A549 (cell line): ENCODE measurements around the gene TMEM168. TPM values are rescaled to one million over a fixed set of nuclear protein-coding genes. Genes with fewer than 3 reads are reported as not detected.
"Not testable (repeated sequence)": the region's sequence is repeated elsewhere in the genome, so short reads cannot be mapped to it uniquely, and the experiment has no call there.

Experiments used
- ATAC-seq, 2 experiments: fragments of 200-7000 bp in 1 of 2; fragments of >200 bp in 1 of 2; cut with Nextera tagmentation in 1 of 2; cut with Tn5 transposase in 1 of 2; 3 replicates each; pipeline versions ENCODE4 v1.8.0 to v1.9.1; 2018 to 2020; ENCODE audit warnings: mild to moderate bottlenecking in 1 of 2, moderate library complexity in 1 of 2
- CTCF ChIA-PET: fragments of 300-600 bp; sonication (Branson Sonifier 250); formaldehyde crosslinking; extraction: SDS; loops from one replicate; lab custom pipeline; 2021; ENCODE audit warnings: antibody characterized with exemption, inconsistent platforms; lab: Yijun Ruan, JAX
- POLR2A ChIA-PET: fragments of 350-600 bp; formaldehyde crosslinking; extraction: SDS; loops from one replicate; lab custom pipeline; 2021; ENCODE audit warnings: antibody characterized with exemption, inconsistent platforms; lab: Yijun Ruan, JAX
- DNase-seq, 2 experiments: peaks; one replicate each; pipeline versions ENCODE4 v3.0.0 to v3.0.0-alpha.2; 2011 to 2016; ENCODE audit warnings: low read depth in 1 of 2, low spot score in 1 of 2
- FAIRE-seq: peaks from 2 replicates; lab custom pipeline; 2011; peaks lifted over from hg19 to GRCh38; lab: Jason Lieb, UNC
- H3K27ac ChIP-seq, 2 experiments: fragments of >200 bp; sonication (Bioruptor Twin); formaldehyde crosslinking; 3 replicates each; pipeline ENCODE4 v1.5.1; 2016 to 2017
- H3K4me1 ChIP-seq: fragments of >200 bp; sonication (Bioruptor Twin); formaldehyde crosslinking; 3 replicates; pipeline ENCODE4 v1.6.1; 2016
- H3K4me2 ChIP-seq: fragments of >200 bp; sonication (Bioruptor Twin); formaldehyde crosslinking; 3 replicates; pipeline ENCODE4 v1.6.1; 2016
- H3K4me3 ChIP-seq: fragments of >200 bp; sonication (Bioruptor Twin); formaldehyde crosslinking; 3 replicates; pipeline ENCODE4 v1.5.1; 2016
- H3K9me3 ChIP-seq: fragments of >200 bp; sonication (Bioruptor Twin); formaldehyde crosslinking; 3 replicates; pipeline ENCODE4 v1.6.1; 2016
- CBX8 ChIP-seq: fragments of 200-600 bp; sonication (generic); IDR thresholded peaks from 2 replicates; pipeline ENCODE4 v1.6.1; 2016
- CHD2 ChIP-seq: fragments of 150-350 bp; IDR thresholded peaks from 2 replicates; pipeline ENCODE4 v1.6.1; 2014; ENCODE audit warnings: low read length; ENCODE audit not compliant: partially characterized antibody
- CHD4 ChIP-seq: fragments of 200-600 bp; sonication (generic); IDR thresholded peaks from 2 replicates; pipeline ENCODE4 v1.6.1; 2016; ENCODE audit warnings: antibody characterized with exemption, mild to moderate bottlenecking, borderline replicate concordance
- EHMT2 ChIP-seq: fragments of 200-600 bp; sonication (generic); IDR thresholded peaks from 2 replicates; pipeline ENCODE4 v1.6.1; 2016; ENCODE audit warnings: antibody characterized with exemption, low read depth, mild to moderate bottlenecking, moderate library complexity
- ESRRA ChIP-seq: fragments of 150-350 bp; IDR thresholded peaks from 2 replicates; pipeline ENCODE4 v1.6.1; 2014; ENCODE audit warnings: mild to moderate bottlenecking, low read length, borderline replicate concordance
- FOSB ChIP-seq: fragments of 250-450 bp; sonication (Bioruptor Pico); IDR thresholded peaks from 2 replicates; pipeline ENCODE4 v1.5.0; 2020; ENCODE audit warnings: mild to moderate bottlenecking, moderate library complexity
- FOXS1 ChIP-seq: fragments of 250-450 bp; sonication (Bioruptor Pico); IDR thresholded peaks from 2 replicates; pipeline ENCODE4 v1.5.0; 2020; ENCODE audit warnings: mild to moderate bottlenecking, moderate library complexity
- GATA3 ChIP-seq: IDR thresholded peaks from 2 replicates; pipeline ENCODE4 v1.6.1; 2012; ENCODE audit warnings: borderline replicate concordance
- HES2 ChIP-seq: fragments of >200 bp; sonication (Bioruptor Twin); formaldehyde crosslinking; IDR thresholded peaks from 2 replicates; pipeline ENCODE4 v1.6.1; 2016
- HEYL ChIP-seq: fragments of 250-450 bp; sonication (Bioruptor Pico); IDR thresholded peaks from 2 replicates; pipeline ENCODE4 v1.8.0; 2021; ENCODE audit warnings: mild to moderate bottlenecking, moderate library complexity
- HOXB13 ChIP-seq: fragments of 250-450 bp; sonication (Bioruptor Pico); IDR thresholded peaks from 2 replicates; pipeline ENCODE4 v1.5.0; 2020; ENCODE audit warnings: low read depth, mild to moderate bottlenecking, moderate library complexity
- JUNB ChIP-seq: fragments of >200 bp; sonication (Bioruptor Twin); formaldehyde crosslinking; IDR thresholded peaks from 2 replicates; pipeline ENCODE4 v1.6.1; 2016
- KDM1A ChIP-seq: fragments of 200-600 bp; sonication (generic); IDR thresholded peaks from 2 replicates; pipeline ENCODE4 v1.6.1; 2016; ENCODE audit warnings: low read depth, mild to moderate bottlenecking
- KDM5A ChIP-seq: fragments of 200-600 bp; sonication (generic); IDR thresholded peaks from 2 replicates; pipeline ENCODE4 v1.6.1; 2016; ENCODE audit warnings: antibody characterized with exemption, mild to moderate bottlenecking
- MAFK ChIP-seq: fragments of 450-650 bp; IDR thresholded peaks from 2 replicates; pipeline ENCODE4 v1.6.1; 2014; ENCODE audit not compliant: partially characterized antibody
- PBX3 ChIP-seq: IDR thresholded peaks from 2 replicates; pipeline ENCODE4 v1.6.1; 2012
- POLR2A ChIP-seq: IDR thresholded peaks from 2 replicates; pipeline ENCODE4 v1.6.1; 2012; ENCODE audit warnings: mild to moderate bottlenecking, low read length
- POLR2AphosphoS2 ChIP-seq: conservative IDR thresholded peaks from 2 replicates; pipeline ENCODE4 v1.6.1; 2012; ENCODE audit warnings: low read length, improper control_type of control experiment, inconsistent platforms
- RFX5 ChIP-seq: fragments of 450-650 bp; IDR thresholded peaks from 2 replicates; pipeline ENCODE4 v1.7.1; 2014; ENCODE audit warnings: antibody characterized with exemption, mild to moderate bottlenecking, moderate library complexity
- SREBF2 ChIP-seq: fragments of 450-650 bp; IDR thresholded peaks from 2 replicates; pipeline ENCODE4 v1.6.1; 2014; ENCODE audit warnings: mild to moderate bottlenecking, moderate library complexity
- TP53 ChIP-seq: fragments of 250-450 bp; sonication (Bioruptor Pico); IDR thresholded peaks from 2 replicates; pipeline ENCODE4 v1.5.0; 2021; ENCODE audit warnings: mild to moderate bottlenecking, moderate library complexity
- ZC3H11A ChIP-seq: fragments of 450-650 bp; IDR thresholded peaks from 2 replicates; pipeline ENCODE4 v1.6.1; 2014; ENCODE audit warnings: antibody characterized with exemption, mild to moderate bottlenecking
- ZFP36 ChIP-seq: fragments of 450-650 bp; IDR thresholded peaks from 2 replicates; pipeline ENCODE4 v1.6.1; 2014; ENCODE audit warnings: borderline replicate concordance; ENCODE audit not compliant: partially characterized antibody
- ZNF302 ChIP-seq: fragments of 250-450 bp; sonication (Bioruptor Pico); IDR thresholded peaks from 2 replicates; pipeline ENCODE4 v1.9.0; 2021; ENCODE audit warnings: inconsistent platforms, mild to moderate bottlenecking, moderate library complexity
- ZSCAN20 ChIP-seq: fragments of 250-450 bp; sonication (Bioruptor Pico); IDR thresholded peaks from 2 replicates; pipeline ENCODE4 v1.8.0; 2022; ENCODE audit warnings: mild to moderate bottlenecking, moderate library complexity
- WGBS: methylation state at CpG from one replicate; pipeline ENCODE4 v1.1.6; 2017; ENCODE audit errors: missing lambda C conversion rate; 5-methylcytosine and 5-hydroxymethylcytosine counted together
- polyA plus RNA-seq, 4 experiments: library from polyadenylated mRNA; depleted of rRNA in 3 of 4; stranded (reverse); fragments of >200 nt; fragmentation: RNase III in 1 of 4; extraction: RNeasy Plus Mini Kit Qiagen cat#74134 plus additional on column Dnase treatment in 1 of 4; gene quantifications; 2 replicates in 3 of 4; 3 replicates in 1 of 4; pipeline ENCODE4 v1.2.3, GENCODE V29; 2011 to 2017
- TF ChIP-seq, protein P1 (sequence below): IDR thresholded peaks from 2 replicates; pipeline ENCODE4 v1.6.1; 2012; ENCODE audit warnings: low read depth, borderline replicate concordance

TMEM168 gene
- polyA plus RNA-seq, 2 of the 4 experiments (the other 2 are of a cell fraction): 11.4 to 40.0 TPM

DNA sequence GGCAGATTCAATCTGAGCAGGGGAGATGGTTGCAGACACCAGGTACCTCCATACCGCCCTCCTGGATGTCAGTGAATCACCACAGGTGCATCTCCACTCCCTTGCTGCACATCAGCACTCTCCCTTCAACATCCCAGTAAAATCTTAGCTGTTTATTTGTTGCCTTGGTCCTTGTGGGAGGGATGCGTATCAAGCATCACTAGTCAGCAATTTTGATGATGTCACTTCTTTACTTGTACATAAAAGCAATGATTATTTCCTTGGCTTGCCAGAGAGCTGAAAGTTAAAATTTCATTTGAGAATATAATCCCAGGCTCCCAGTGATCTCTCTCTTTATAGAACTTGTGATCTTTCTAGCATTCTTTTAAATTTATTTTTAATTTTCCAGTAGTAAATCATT lies 49.5 kb downstream of the TMEM168 start:
- POLR2A ChIA-PET: no interaction called here

DNA sequence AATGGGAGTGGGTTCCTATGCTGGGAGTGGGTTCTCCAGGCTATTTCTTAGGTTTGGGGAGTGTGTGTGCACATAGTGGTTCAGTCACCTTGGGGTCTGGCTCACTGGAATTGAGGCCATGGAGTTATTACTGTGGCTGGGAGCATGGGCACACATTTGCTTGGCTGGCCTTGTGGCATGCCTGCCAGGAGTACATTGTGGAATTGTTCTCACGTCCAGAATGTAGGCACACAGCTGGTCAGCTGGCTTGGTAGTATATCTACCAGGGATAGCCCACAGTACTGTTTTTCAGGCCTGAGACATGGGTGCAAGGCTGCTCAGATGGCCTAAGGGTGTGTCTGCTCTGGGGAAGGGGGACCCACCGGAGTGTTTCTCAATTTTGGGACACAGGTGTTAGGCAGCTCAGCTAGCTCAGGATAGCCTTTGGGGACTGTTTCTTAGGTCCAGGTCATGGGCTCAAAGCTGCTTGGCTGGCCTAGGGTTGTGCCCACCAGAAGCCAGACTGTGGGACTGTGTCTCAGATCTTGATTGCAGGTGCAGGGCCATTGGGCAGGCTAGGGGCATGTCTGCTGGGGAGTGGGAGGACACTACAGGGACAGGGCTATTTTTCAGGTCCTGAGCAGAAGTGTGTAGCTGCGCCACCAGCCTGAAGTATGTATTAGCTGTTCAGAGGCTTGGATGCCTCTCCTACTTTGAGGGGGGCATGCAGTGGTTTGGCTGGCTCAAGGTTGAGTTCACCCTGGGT lies 50.6 kb downstream of the TMEM168 start:
- DNase-seq (no peak), FAIRE-seq (no peak), ATAC-seq (no peak)
- Histone ChIP-seq H3K4me1 (no peaks in the 10 kb centered on the region), H3K4me2 (no peak overlapping the region), H3K9me3 (no peaks in the 10 kb centered on the region), H3K27ac (no peak overlapping the region), H3K4me3 (no peak overlapping the region)
- 0% methylated on average over 2 of the region's 3 CpGs for whole genome bisulfite sequencing
- CTCF ChIA-PET: interaction anchor here (0.5 kb wide), 1 partner anchor 20 kb away, joined by 3 read pairs; no protein-coding TSS in a partner anchor
- POLR2A ChIA-PET: no interaction called here
- TF ChIP-seq CHD4 (no peak), EHMT2 (no peak), HOXB13 (CRISPR knock-in tag) (no peak), FOSB (no peak), TP53 (CRISPR knock-in tag) (no peak), ZNF302 (no peak), ZSCAN20 (CRISPR knock-in tag) (no peak), POLR2A (no peak), JUNB (no peak), FOXS1 (no peak), KDM1A (no peak), POLR2AphosphoS2 (no peak), CBX8 (no peak), KDM5A (no peak), PBX3 (no peak), SREBF2 (no peak), HEYL (CRISPR knock-in tag) (no peak), ESRRA (no peak)
- TF ChIP-seq, protein P1, sequence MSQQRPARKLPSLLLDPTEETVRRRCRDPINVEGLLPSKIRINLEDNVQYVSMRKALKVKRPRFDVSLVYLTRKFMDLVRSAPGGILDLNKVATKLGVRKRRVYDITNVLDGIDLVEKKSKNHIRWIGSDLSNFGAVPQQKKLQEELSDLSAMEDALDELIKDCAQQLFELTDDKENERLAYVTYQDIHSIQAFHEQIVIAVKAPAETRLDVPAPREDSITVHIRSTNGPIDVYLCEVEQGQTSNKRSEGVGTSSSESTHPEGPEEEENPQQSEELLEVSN: no peak

More for the DNA sequence above, 49.5 kb downstream of the TMEM168 start:
- no peaks in the 10 kb centered on the region for H3K4me1 ChIP-seq
- FAIRE-seq (no peak), DNase-seq (no peak), ATAC-seq (no peak)
- H3K4me3 ChIP-seq: no peak overlapping the region
- WGBS: 12% methylated on average over 2 of the region's 2 CpGs
- TF ChIP-seq ESRRA (no peak), MAFK (peak; percentile 31), CBX8 (no peak), GATA3 (no peak)
- H3K27ac ChIP-seq: no peak overlapping the region
- no peaks in the 10 kb centered on the region for H3K9me3 ChIP-seq
- H3K4me2 ChIP-seq: no peak overlapping the region
- CTCF ChIA-PET: interaction anchor here (1.1 kb wide), 1 partner anchor 9 kb away, joined by 4 read pairs; no protein-coding TSS in a partner anchor

- 25% methylated on average over 1 of the region's 1 CpG for WGBS
- Histone ChIP-seq H3K9me3 (no peaks in the 10 kb centered on the region), H3K4me1 (no peaks in the 10 kb centered on the region), H3K4me3 (no peak overlapping the region), H3K27ac (no peak overlapping the region), H3K4me2 (no peak overlapping the region)
- ChIA-PET POLR2A (no interaction called here), CTCF (no interaction called here)
- TF ChIP-seq HES2 (no peak), ZC3H11A (no peak), CHD2 (no peak), MAFK (no peak), ESRRA (no peak), RFX5 (no peak), ZFP36 (no peak)
- ATAC-seq (no peak), DNase-seq (no peak), FAIRE-seq (no peak)
Observed at GRCh38 chr7:112735261-112735660, 54.9 kb downstream of the TMEM168 start.

DNA sequence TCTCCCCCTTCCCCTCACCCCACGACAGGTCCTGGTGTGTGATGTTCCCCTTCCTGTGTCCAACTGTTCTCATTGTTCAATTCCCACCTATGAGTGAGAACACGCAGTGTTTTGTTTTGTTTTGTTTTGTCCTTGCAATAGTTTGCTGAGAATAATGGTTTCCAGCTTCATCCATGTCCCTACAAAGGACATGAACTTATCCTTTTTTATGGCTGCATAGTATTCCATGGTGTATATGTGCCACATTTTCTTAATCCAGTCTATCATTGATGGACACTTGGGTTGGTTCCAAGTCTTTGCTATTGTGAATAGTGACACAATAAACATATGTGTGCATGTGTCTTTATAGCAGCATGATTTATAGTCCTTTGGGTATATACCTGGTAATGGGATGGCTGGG lies 58.9 kb downstream of the TMEM168 start:
- DNase-seq, H3K4me3 ChIP-seq, H3K27ac ChIP-seq, POLR2A ChIA-PET, H3K9me3 ChIP-seq, ATAC-seq, FAIRE-seq, CTCF ChIA-PET, H3K4me2 ChIP-seq, H3K4me1 ChIP-seq: not testable (repeated sequence)
- WGBS: 4% methylated on average over 2 of the region's 2 CpGs
